Ecto neural progenitor cell (in vitro differentiated cells): ENCODE results near the gene KRTAP4-9.
"Not testable (repeated sequence)": the region's sequence is repeated elsewhere in the genome, so short reads cannot be mapped to it uniquely, and the experiment has no call there.

ENCODE experiments used
- DNase-seq: peaks from one replicate; pipeline ENCODE4 v3.0.0-alpha.2; 2018; ENCODE audit warnings: low spot score

KRTAP4-9 gene

GRCh38 chr17:41098042-41098441 is 7.1 kb upstream of the KRTAP4-9 start, which contains the start of gene KRTAP4-8:
TSS of gene KRTAP4-8 (minus strand) at chr17:41098142. CDS start at chr17:41098084, 58 bp downstream.
- DNase-seq, result no peak

GRCh38 chr17:41098481-41098880 is 6.7 kb upstream of the KRTAP4-9 start:
- no peak for DNase-seq

GRCh38 chr17:41099682-41100480 is 5.3 kb upstream of the KRTAP4-9 start:
- not testable (repeated sequence) for DNase-seq

- no peak for DNase-seq
Observed at GRCh38 chr17:41101586-41102259, 3.5 kb upstream of the KRTAP4-9 start, which contains the start of gene KRTAP4-16. TSS of gene KRTAP4-16 (minus strand) at chr17:41102209. CDS start at chr17:41102209, 0 bp downstream.

- no peak for DNase-seq
Observed at GRCh38 chr17:41103896-41104295, 1.3 kb upstream of the KRTAP4-9 start.

GRCh38 chr17:41104386-41105038 is 677 bp upstream of the KRTAP4-9 start:
- not testable (repeated sequence) for DNase-seq

GRCh38 chr17:41107941-41108450 is 2.8 kb downstream of the KRTAP4-9 start:
- DNase-seq, result no peak

- DNase-seq, result not testable (repeated sequence)
Observed at GRCh38 chr17:41108728-41109386, 3.7 kb downstream of the KRTAP4-9 start.

- no peak for DNase-seq
Observed at GRCh38 chr17:41111151-41111885, 6.1 kb downstream of the KRTAP4-9 start.

- no peak for DNase-seq
Observed at GRCh38 chr17:41116297-41116696, 11.1 kb downstream of the KRTAP4-9 start.

- DNase-seq, result not testable (repeated sequence)
Observed at GRCh38 chr17:41117846-41118386, 12.7 kb downstream of the KRTAP4-9 start, which contains the start of gene KRTAP4-11. TSS of gene KRTAP4-11 (minus strand) at chr17:41118373. CDS start at chr17:41118315, 58 bp downstream.

- no peak for DNase-seq
Observed at GRCh38 chr17:41118721-41119120, 13.5 kb downstream of the KRTAP4-9 start.

- not testable (repeated sequence) for DNase-seq
Observed at GRCh38 chr17:41119696-41120690, 14.8 kb downstream of the KRTAP4-9 start.

- DNase-seq, result no peak
Observed at GRCh38 chr17:41121742-41122141, 16.6 kb downstream of the KRTAP4-9 start.

- DNase-seq, result not testable (repeated sequence)
Observed at GRCh38 chr17:41123292-41123990, 18.3 kb downstream of the KRTAP4-9 start.

GRCh38 chr17:41123991-41124371 is 18.8 kb downstream of the KRTAP4-9 start, which contains the start of gene KRTAP4-12:
TSS of gene KRTAP4-12 (minus strand) at chr17:41124182. CDS start at chr17:41124122, 60 bp downstream.
- not testable (repeated sequence) for DNase-seq

GRCh38 chr17:41125064-41125463 is 19.9 kb downstream of the KRTAP4-9 start:
- DNase-seq, result no peak

GRCh38 chr17:41126412-41126811 is 21.2 kb downstream of the KRTAP4-9 start:
- no peak for DNase-seq

GRCh38 chr17:41127371-41127770 is 22.2 kb downstream of the KRTAP4-9 start:
- no peak for DNase-seq
